Body of pancreas (tissue), 4 donors: ENCODE results near the gene BPIFB6. TPM values are rescaled to one million over a fixed set of nuclear protein-coding genes. Genes with fewer than 3 reads are reported as not detected.

ENCODE experiments used
- ATAC-seq: fragments of 150-250 bp; one replicate; pipeline ENCODE4 v1.9.1; 2016
- DNase-seq, 4 donors: peaks; one replicate each; pipeline ENCODE4 v3.0.0-alpha.2; 2019
- H3K27ac ChIP-seq, 4 donors: fragments of 200-600 bp; sonication (generic); 1 replicate in 3 of 4; 2 replicates in 1 of 4; pipeline versions ENCODE4 v1.5.1 to v1.6.1; 2016 to 2019; ENCODE audit warnings: mild to moderate bottlenecking in 1 of 4, mixed read lengths in 1 of 4, moderate library complexity in 1 of 4
- H3K27me3 ChIP-seq, 2 donors: fragments of 200-600 bp; sonication (generic); one replicate each; pipeline ENCODE4 v1.6.0; 2016; ENCODE audit warnings: mild to moderate bottlenecking in 1 of 2
- H3K36me3 ChIP-seq, 2 donors: fragments of 200-600 bp; sonication (generic); replicated peaks in 1 of 2; 2 replicates each; pipeline ENCODE4 v1.5.1; 2016; ENCODE audit warnings: low read depth in 2 of 2; ENCODE audit not compliant: insufficient read depth in 1 of 2
- H3K4me1 ChIP-seq: fragments of 200-600 bp; sonication (generic); one replicate; pipeline ENCODE4 v1.6.0; 2016
- H3K4me3 ChIP-seq, 2 donors: fragments of 200-600 bp; sonication (generic); 1 replicate in 1 of 2; 2 replicates in 1 of 2; pipeline ENCODE4 v1.5.1; 2016 to 2019
- H3K9me3 ChIP-seq, 3 donors: fragments of 200-600 bp; sonication (generic); 1 replicate in 2 of 3; 2 replicates in 1 of 3; pipeline ENCODE4 v1.5.1; 2016
- POLR2A ChIP-seq, 3 donors: fragments of 450-650 bp; IDR thresholded peaks; one replicate each; pipeline ENCODE4 v1.6.1; 2016; ENCODE audit warnings: antibody characterized with exemption in 3 of 3, mild to moderate bottlenecking in 2 of 3
- WGBS, 2 donors: methylation state at CpG; one replicate each; pipeline ENCODE4 v1.1.5; 2017; 5-methylcytosine and 5-hydroxymethylcytosine counted together
- intact Hi-C: fragments of 100-400 bp; cut with DNase I; formaldehyde crosslinking; loops from one replicate; pipeline ENCODE4 v1.15.1; 2023
- total RNA-seq, 2 donors: library from RNA; depleted of rRNA; stranded (reverse); fragments of >200 nt; gene quantifications; one replicate each; pipeline ENCODE4 v1.1.0, GENCODE V29; 2016
- TF ChIP-seq, protein P1 (sequence below), 7 experiments: fragments of 450-650 bp in 4 of 7; fragments of 200-600 bp in 3 of 7; sonication (generic) in 3 of 7; IDR thresholded peaks; one replicate each; pipeline ENCODE4 v1.5.1; 2016 to 2019; ENCODE audit warnings: antibody characterized with exemption in 7 of 7

The BPIFB6 gene
- total RNA-seq, 2 donors from 2014 or later = not detected

DNA sequence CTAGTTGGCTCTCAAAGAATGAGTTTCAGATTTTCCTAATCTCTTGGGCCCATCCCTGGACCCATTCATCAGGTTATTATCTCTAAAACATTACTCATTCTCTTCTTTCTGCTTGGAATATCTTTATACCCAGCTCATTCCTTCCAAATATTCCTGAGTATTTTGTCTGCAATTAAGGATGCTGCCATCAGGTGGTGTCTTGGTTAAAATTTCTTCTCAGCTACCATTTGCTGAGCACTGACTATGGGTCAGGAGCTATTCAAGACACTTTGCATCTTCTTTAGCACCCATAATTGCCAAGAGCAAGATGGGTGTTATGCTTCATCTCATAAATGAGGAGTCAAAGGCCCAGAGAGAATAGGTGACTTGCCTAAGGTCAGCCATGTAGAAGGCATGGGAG is 35.6 kb upstream of the BPIFB6 start:
- no peaks in the 10 kb centered on the region for H3K4me1 ChIP-seq
- no peaks in the 10 kb centered on the region for H3K27me3 ChIP-seq
- no peak for TF ChIP-seq POLR2A (IDR thresholded peaks at IDR 0.05)
- TF ChIP-seq, protein P1, sequence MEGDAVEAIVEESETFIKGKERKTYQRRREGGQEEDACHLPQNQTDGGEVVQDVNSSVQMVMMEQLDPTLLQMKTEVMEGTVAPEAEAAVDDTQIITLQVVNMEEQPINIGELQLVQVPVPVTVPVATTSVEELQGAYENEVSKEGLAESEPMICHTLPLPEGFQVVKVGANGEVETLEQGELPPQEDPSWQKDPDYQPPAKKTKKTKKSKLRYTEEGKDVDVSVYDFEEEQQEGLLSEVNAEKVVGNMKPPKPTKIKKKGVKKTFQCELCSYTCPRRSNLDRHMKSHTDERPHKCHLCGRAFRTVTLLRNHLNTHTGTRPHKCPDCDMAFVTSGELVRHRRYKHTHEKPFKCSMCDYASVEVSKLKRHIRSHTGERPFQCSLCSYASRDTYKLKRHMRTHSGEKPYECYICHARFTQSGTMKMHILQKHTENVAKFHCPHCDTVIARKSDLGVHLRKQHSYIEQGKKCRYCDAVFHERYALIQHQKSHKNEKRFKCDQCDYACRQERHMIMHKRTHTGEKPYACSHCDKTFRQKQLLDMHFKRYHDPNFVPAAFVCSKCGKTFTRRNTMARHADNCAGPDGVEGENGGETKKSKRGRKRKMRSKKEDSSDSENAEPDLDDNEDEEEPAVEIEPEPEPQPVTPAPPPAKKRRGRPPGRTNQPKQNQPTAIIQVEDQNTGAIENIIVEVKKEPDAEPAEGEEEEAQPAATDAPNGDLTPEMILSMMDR (IDR thresholded peaks at IDR 0.05) = no peak
- H3K27ac ChIP-seq = no peak overlapping the region
- no peak for ATAC-seq
- H3K4me3 ChIP-seq = no peak overlapping the region
- no peak for DNase-seq
- H3K36me3 ChIP-seq = no peaks in the 10 kb centered on the region
- H3K9me3 ChIP-seq = no peaks in the 10 kb centered on the region
- intact Hi-C loops = no loop called here

DNA sequence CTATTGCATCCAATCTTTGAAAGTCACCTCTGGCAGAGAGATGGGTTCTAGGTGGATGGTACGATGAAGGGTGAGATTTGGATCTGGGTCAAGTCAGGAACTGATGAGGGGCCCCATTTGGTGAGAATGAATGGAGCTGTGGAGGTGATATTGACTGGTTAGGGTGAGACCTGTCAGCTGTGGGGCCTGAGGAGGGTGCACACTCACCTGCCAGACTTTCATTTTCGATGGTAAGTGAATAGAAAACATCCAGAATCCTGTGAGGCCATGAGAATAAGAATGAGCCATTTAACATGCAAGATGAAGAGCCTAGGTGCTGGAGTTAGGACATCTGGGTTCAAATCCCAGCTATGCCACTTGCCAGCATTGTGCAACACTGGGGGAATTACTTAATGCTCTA is 34.0 kb upstream of the BPIFB6 start:
- ATAC-seq (no peak), DNase-seq (no peak)
- no peaks in the 10 kb centered on the region for H3K36me3 ChIP-seq
- no peaks in the 10 kb centered on the region for H3K4me1 ChIP-seq
- no peaks in the 10 kb centered on the region for H3K27me3 ChIP-seq
- intact Hi-C loops = no loop called here
- TF ChIP-seq POLR2A (IDR thresholded peaks at IDR 0.05) = no peak
- TF ChIP-seq, protein P1 (IDR thresholded peaks at IDR 0.05) = no peak
- 62 to 68% methylated on average over 2 of the region's 2 CpGs for WGBS, 2 donors
- H3K27ac ChIP-seq = no peak overlapping the region
- no peak overlapping the region for H3K4me3 ChIP-seq
- no peaks in the 10 kb centered on the region for H3K9me3 ChIP-seq

DNA sequence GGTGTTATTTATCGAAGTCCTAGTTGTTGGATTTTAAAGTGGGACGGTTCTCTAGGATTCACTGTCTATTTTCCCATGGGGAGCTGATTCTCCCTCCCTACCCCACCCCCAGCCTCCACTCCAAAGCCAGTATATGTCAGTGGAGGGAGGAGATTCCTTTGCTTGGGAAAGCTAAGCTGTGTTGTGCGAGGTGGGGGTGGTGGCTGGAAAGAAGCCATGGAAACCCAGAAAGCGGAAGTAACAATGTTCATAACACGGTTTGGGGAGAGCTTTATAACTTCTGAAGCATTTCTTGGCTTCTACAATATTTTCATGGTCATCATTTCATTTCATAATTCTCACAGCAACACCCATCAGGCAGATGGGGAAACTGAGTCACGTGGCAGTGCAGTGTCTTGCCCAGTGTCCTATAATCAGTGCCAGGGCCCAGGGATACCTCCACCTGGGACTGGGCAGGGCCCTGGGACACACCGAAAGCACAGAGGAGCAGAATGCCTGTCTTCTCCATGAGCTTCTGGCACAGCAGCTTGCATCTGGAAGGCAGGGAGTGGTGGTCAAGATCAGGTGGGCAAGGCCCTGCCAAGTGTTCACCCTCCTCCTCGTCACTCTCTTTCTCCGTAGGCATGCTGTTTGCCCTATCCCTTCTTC is 31.7 kb upstream of the BPIFB6 start:
- intact Hi-C loops = no loop called here
- H3K27me3 ChIP-seq = no peaks in the 10 kb centered on the region
- ATAC-seq = no peak
- TF ChIP-seq, protein P1 (IDR thresholded peaks at IDR 0.05) = no peak
- TF ChIP-seq POLR2A (IDR thresholded peaks at IDR 0.05) = no peak
- WGBS, 2 donors = 48 to 52% methylated on average over 8 to 9 of the region's 9 CpGs
- no peak overlapping the region for H3K4me3 ChIP-seq
- no peaks in the 10 kb centered on the region for H3K9me3 ChIP-seq
- DNase-seq = no peak
- H3K36me3 ChIP-seq = no peaks in the 10 kb centered on the region
- H3K4me1 ChIP-seq = no peaks in the 10 kb centered on the region
- no peak overlapping the region for H3K27ac ChIP-seq

DNA sequence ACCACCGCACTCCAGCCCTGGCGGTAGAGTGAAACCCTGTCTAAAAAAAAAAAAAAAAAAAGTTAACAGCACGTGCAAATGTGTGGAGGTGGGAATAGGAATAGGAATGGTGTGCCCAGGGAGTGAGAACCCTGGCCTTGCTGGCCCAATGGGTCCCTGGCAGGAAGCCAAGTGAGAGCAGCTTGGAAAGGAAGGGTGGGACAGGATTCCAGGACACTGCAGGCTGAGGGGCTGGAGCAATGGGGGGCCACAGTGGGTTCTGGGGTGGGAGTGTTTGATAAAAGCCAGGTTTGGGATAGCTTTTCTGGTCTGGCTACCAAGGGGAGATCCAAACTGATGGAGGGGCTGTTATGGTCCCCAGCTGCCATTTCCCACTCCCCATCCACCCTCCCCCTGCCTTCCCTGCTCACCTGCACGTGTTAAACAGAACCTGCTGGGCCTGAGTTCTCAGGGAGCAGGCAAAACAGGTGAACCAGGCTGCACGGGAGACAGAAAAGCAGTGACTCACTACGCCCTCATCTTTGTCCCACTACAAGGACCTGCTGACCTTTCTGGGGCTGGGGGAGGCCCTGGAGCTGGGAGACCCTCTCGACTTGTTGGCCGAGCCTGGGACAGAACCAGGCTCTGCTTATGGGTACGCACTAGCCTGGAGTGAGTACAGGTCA is 30.5 kb upstream of the BPIFB6 start:
- Histone ChIP-seq H3K4me1 (no peaks in the 10 kb centered on the region), H3K4me3 (no peak overlapping the region), H3K9me3 (no peaks in the 10 kb centered on the region), H3K36me3 (no peaks in the 10 kb centered on the region), H3K27me3 (no peaks in the 10 kb centered on the region), H3K27ac (no peak overlapping the region)
- TF ChIP-seq POLR2A (IDR thresholded peaks at IDR 0.05) = no peak
- TF ChIP-seq, protein P1 (IDR thresholded peaks at IDR 0.05) = no peak
- intact Hi-C loops = no loop called here
- DNase-seq (no peak), ATAC-seq (no peak)
- WGBS, 2 donors = 40% methylated on average over 9 of the region's 9 CpGs
